SK-N-SH (cell line): Measurements from ENCODE around the gene DCAKD.

Experiments
- TF ChIP-seq, protein P1 (sequence below): fragments of 200-600 bp; sonication (generic); IDR thresholded peaks from 2 replicates; pipeline ENCODE4 v1.6.1; 2017; ENCODE audit warnings: antibody characterized with exemption, mild to moderate bottlenecking, moderate library complexity
- TF ChIP-seq, protein P2 (sequence below): fragments of 150-350 bp; IDR thresholded peaks from 2 replicates; pipeline ENCODE4 v1.6.1; 2017; ENCODE audit warnings: antibody characterized with exemption, low read length, low read depth, borderline replicate concordance

DNA sequence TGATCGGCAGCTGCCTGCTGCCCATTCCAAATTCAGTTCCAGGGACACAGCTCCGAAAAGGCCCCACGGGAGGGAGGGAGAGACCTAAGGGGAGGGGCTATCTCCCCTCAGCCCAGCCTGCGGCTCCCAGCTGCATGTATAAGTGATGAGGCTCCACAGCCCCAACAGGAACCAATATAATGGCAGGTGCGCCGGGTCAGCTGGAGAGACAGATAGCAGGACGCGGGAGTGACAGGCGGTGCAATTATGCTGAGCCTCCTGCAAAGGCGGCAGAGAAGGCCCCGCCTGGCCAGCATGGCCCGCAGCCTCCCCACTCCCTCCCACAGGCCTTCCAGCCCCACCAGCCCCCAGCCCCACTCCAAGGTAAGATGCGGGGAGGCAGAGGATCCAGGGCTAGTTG, 75.2 kb downstream of the DCAKD start:
- TF ChIP-seq, protein P1, sequence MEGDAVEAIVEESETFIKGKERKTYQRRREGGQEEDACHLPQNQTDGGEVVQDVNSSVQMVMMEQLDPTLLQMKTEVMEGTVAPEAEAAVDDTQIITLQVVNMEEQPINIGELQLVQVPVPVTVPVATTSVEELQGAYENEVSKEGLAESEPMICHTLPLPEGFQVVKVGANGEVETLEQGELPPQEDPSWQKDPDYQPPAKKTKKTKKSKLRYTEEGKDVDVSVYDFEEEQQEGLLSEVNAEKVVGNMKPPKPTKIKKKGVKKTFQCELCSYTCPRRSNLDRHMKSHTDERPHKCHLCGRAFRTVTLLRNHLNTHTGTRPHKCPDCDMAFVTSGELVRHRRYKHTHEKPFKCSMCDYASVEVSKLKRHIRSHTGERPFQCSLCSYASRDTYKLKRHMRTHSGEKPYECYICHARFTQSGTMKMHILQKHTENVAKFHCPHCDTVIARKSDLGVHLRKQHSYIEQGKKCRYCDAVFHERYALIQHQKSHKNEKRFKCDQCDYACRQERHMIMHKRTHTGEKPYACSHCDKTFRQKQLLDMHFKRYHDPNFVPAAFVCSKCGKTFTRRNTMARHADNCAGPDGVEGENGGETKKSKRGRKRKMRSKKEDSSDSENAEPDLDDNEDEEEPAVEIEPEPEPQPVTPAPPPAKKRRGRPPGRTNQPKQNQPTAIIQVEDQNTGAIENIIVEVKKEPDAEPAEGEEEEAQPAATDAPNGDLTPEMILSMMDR = no peak
- TF ChIP-seq, protein P2, sequence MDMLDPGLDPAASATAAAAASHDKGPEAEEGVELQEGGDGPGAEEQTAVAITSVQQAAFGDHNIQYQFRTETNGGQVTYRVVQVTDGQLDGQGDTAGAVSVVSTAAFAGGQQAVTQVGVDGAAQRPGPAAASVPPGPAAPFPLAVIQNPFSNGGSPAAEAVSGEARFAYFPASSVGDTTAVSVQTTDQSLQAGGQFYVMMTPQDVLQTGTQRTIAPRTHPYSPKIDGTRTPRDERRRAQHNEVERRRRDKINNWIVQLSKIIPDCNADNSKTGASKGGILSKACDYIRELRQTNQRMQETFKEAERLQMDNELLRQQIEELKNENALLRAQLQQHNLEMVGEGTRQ = no peak
